SK-N-MC (cell line): ENCODE measurements around the gene PTCSC3.

Experiments
- DNase-seq: peaks from one replicate; pipeline ENCODE4 v3.0.0-alpha.2; 2011; ENCODE audit warnings: low read depth, low spot score
- H3K27ac ChIP-seq: fragments of 200-600 bp; sonication (generic); 2 replicates; pipeline ENCODE4 v1.5.1; 2016; ENCODE audit warnings: mixed run types
- H3K36me3 ChIP-seq: fragments of 200-600 bp; sonication (generic); 2 replicates; pipeline ENCODE4 v1.6.1; 2017; ENCODE audit warnings: antibody characterized with exemption, low read length, mixed read lengths; ENCODE audit not compliant: insufficient read depth
- H3K4me3 ChIP-seq: fragments of 200-600 bp; sonication (generic); 2 replicates; pipeline ENCODE4 v1.5.1; 2016
- H3K9ac ChIP-seq: fragments of 200-600 bp; sonication (generic); 2 replicates; pipeline ENCODE4 v1.8.0; 2017; ENCODE audit warnings: mixed run types, mixed read lengths; ENCODE audit not compliant: insufficient read length
- H3K9me3 ChIP-seq: fragments of 200-600 bp; sonication (generic); 2 replicates; pipeline ENCODE4 v1.6.1; 2017; ENCODE audit warnings: low read depth, mild to moderate bottlenecking, antibody characterized with exemption, low read length, moderate library complexity, mixed read lengths
- EZH2 ChIP-seq: fragments of 200-600 bp; sonication (generic); IDR thresholded peaks from one replicate; pipeline ENCODE4 v1.6.1; 2017; ENCODE audit warnings: antibody characterized with exemption
- FOXP2 ChIP-seq: optimal IDR thresholded peaks from 2 replicates; pipeline ENCODE3; 2011; ENCODE audit warnings: mild to moderate bottlenecking, moderate library complexity; ENCODE audit not compliant: insufficient read depth; ENCODE audit errors: extremely low read length, control extremely low read depth
- POLR2AphosphoS5 ChIP-seq: IDR thresholded peaks from 2 replicates; pipeline ENCODE4 v1.6.1; 2012; ENCODE audit warnings: mild to moderate bottlenecking, low read depth, low read length, borderline replicate concordance

PTCSC3 gene

DNA sequence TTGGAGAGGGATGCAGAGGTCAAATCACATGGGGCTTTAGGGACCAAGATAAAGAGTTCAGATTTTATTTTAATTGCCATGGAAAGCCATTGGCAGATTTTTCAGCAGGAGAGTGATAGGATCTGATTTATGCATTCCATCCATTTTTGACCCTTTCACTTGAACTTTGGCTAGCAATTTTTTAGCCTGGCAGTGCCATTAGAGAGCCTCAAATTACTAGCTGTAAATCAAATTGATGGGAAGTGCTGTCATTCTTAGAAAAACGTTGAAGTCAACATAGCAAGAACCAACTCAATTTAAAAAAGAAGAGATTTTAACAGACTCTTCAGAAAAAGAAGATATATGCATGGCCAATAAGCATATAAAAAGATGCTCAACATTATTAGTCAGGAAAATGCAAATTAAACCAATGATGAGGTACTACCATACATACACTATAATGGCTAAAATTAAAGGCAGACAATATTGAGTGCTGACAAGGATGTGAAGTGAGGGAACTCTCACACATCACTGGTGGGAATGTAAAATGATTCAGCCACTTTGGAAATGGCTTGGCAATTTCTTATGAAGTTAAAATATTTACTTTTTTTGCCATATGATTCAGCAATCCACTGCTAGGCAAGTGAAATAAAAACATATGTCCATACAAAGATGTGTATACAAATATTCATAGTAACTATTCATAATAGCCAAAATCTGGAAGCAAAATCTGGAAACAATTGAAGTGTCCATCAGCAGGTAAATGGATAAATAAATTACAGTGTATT is 89.7 kb downstream of the PTCSC3 start:
- H3K36me3 ChIP-seq, result no peaks in the 10 kb centered on the region
- H3K9me3 ChIP-seq, result no peaks in the 10 kb centered on the region
- H3K27ac ChIP-seq, result no peak overlapping the region
- H3K4me3 ChIP-seq, result no peak overlapping the region
- TF ChIP-seq FOXP2 (no peak), EZH2 (no peak), POLR2AphosphoS5 (no peak)
- no peak overlapping the region for H3K9ac ChIP-seq
- DNase-seq, result no peak

DNA sequence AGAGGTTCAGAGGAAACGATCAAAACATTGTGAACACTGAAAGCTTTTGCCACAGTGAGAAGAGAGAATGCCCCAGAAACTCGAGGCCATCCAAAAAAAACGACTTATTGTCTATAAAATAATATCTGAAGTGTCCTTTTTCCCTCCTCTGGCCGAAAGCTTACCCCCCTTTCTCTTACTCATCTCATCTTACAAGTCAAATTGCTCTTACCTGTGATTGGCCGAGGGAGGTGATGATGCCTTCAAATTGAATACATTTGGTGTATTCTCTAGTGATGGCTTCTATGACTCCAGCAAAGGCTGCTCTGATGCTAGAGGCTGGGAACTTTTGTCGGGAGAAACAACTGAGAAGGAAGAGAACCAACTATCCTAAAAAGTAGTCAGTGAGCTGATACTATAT is 90.7 kb downstream of the PTCSC3 start:
- H3K4me3 ChIP-seq, result no peak overlapping the region
- H3K9ac ChIP-seq, result no peak overlapping the region
- DNase-seq, result no peak
- no peak for TF ChIP-seq POLR2AphosphoS5
- TF ChIP-seq FOXP2, result no peak
- no peak for TF ChIP-seq EZH2
- no peaks in the 10 kb centered on the region for H3K9me3 ChIP-seq
- no peaks in the 10 kb centered on the region for H3K36me3 ChIP-seq
- H3K27ac ChIP-seq, result no peak overlapping the region
